ENCODE results near the gene PLEKHB2. TPM values are rescaled to one million over a fixed set of nuclear protein-coding genes. Genes with fewer than 3 reads are reported as not detected.
A peak's percentile ranks its signal among the peaks of the same experiment; 100 is the strongest.
"Not testable (repeated sequence)": the region's sequence is repeated elsewhere in the genome, so short reads cannot be mapped to it uniquely, and the experiment has no call there.

PLEKHB2 gene
- total RNA-seq, 1 donor from 2014 or later, result 114 TPM

DNA sequence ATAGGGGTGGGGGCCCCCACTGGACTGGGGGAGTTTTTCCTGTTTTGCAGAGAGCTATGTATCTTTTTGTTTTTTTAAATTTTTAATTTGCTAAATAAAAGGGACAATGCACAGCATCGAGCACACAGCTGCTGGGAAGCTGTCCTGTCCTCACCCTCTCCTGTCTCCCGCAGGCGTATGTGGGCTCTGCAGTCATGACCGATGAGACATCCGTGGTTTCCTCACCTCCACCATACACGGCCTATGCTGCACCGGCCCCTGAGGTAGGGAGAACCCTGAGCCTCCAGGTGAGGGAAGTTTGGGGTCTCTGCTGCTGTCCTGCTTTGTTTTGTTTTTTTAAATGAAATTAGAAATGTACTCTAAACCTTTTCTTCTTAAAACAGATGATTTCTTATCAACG lies 27.6 kb downstream of the PLEKHB2 start:
- FAIRE-seq (no peak), DNase-seq (ENCODE audit: low spot score in 2 of 2) (no peak)

GRCh38 chr2:131140581-131140980 lies 35.4 kb downstream of the PLEKHB2 start:
- DNase-seq (ENCODE audit: low spot score in 2 of 2) (no peak), FAIRE-seq (no peak)

- DNase-seq (ENCODE audit: low spot score in 2 of 2), result no peak
- no peak for FAIRE-seq
Observed at GRCh38 chr2:131142849-131143248, 37.7 kb downstream of the PLEKHB2 start.

- DNase-seq (ENCODE audit: low spot score in 2 of 2) (no peak), FAIRE-seq (no peak)
Observed at GRCh38 chr2:131143803-131144202, 38.7 kb downstream of the PLEKHB2 start.

- FAIRE-seq (no peak), DNase-seq (ENCODE audit: low spot score in 2 of 2) (no peak)
Observed at GRCh38 chr2:131145040-131145439, 39.9 kb downstream of the PLEKHB2 start.

DNA sequence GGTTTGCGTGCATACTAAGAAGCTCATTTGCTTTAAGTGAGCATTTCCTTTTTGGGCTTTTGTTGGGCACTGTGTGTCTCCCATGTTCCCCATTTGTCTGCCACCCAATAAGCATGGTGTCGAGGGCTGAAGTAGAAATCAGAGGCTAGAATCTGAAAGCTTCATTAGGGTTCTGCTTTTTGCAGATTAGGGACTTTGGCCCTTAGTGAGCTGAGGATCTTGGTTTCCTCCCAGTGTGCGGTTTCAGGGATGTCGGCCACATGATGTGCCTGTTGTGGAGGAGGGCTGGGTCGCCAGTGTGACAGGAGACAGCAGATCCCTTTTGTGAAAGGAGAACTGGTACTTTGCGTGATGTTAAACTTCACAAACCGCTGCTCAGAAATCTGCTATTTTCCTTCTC lies 41.1 kb downstream of the PLEKHB2 start:
- DNase-seq (ENCODE audit: low spot score in 2 of 2), result no peak
- no peak for FAIRE-seq

- DNase-seq (ENCODE audit: low spot score in 2 of 2), result no peak
- FAIRE-seq, result no peak
Observed at GRCh38 chr2:131146749-131147148, 41.6 kb downstream of the PLEKHB2 start.

DNA sequence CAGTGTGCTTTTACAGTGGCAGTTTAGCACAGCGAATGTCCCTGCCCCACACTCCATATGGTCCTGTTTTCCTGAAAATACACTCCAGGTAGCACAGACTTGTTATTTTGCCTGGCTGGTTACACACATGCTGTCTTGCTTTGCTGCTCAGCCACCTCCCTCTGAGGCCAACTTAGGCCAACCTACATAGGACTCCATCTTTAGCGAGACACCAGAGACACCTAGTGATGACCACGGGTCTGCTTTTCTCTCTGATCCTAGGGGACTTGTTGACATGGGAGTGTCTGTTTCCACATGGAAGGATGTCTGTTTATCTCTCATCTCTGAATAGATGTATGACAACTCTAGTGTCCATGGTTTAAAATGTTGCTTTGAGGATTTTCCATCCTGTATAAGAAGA lies 43.3 kb downstream of the PLEKHB2 start:
- no peak for DNase-seq (ENCODE audit: low spot score in 2 of 2)
- FAIRE-seq, result no peak

- FAIRE-seq, result not testable (repeated sequence)
Observed at GRCh38 chr2:131150109-131150508, 45.0 kb downstream of the PLEKHB2 start.

DNA sequence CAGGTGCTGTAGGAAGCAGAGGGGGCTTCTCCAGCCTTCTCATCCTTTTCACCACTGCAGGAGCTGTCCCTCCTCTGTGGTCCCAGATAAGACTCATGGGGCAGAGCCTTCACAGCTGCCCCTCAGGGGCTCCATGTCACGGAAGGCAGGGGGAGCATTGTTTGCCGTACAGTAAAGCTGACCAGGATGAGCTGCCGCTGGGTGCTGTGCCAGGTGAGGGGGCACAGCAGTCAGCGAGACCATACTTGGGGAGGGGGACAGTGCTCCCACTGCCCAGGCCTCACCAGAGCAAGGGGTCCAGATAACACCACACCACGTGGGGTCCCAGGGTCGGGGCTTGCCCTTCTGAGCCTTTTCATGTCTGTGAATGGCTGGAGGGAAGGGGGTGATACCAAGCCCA lies 46.3 kb downstream of the PLEKHB2 start:
- FAIRE-seq (no peak), DNase-seq (ENCODE audit: low spot score in 2 of 2) (no peak)

More at GRCh38 chr2:131150109-131150508, 45.0 kb downstream of the PLEKHB2 start:
- not testable (repeated sequence) for DNase-seq (ENCODE audit: low spot score in 2 of 2)

GRCh38 chr2:131152074-131152473 lies 46.9 kb downstream of the PLEKHB2 start:
- DNase-seq (ENCODE audit: low spot score in 2 of 2) (no peak), FAIRE-seq (no peak)

DNA sequence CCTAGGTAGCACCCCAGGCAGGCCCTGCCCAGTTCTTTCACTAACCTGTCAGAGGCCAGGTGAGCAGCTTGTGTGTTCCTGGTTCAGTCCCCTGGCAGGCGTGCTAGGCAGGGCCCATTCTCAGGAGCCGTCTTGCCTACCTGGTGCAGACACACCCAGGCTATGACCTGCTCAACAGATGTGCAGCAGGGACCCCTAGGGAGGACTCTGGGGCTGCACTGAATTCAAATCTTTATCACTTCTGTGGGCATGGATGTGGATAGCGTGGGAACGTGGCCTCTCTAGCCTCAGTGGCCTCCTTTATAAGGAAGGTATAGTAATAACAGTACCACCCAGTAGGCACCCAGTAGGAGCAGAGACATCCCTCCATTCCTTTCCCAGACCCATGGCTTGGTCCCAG lies 48.4 kb downstream of the PLEKHB2 start:
- no peak for FAIRE-seq
- no peak for DNase-seq (ENCODE audit: low spot score in 2 of 2)

DNA sequence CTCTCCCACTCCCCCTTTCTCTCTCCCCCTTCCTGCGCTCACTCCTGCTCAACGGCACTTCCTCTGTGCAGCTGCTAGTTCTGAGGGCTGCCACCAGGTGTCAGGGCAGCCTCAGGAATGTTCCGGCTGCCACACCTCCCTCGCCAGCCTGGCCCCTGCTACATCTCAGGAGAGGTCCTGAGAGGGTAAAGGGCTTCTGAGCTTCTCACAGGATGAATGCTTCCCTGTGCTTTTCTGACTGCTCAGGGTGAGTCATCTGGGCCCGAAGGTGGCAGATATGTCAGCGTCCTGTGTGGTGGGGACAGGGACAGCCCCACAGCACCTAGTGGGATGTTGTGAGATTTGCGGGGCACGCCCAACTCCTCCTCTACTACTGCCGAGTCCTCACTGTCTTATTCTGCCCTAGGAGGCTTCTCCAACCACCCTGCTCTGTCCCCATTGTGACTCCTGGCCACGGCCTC lies 49.0 kb downstream of the PLEKHB2 start:
- FAIRE-seq (no peak), DNase-seq (ENCODE audit: low spot score in 2 of 2) (peak; percentile 79 to 85)

- no peak for DNase-seq (ENCODE audit: low spot score in 2 of 2)
- no peak for FAIRE-seq
Observed at GRCh38 chr2:131154647-131155046, 49.5 kb downstream of the PLEKHB2 start.

GRCh38 chr2:131155208-131155855 lies 50.2 kb downstream of the PLEKHB2 start:
- DNase-seq (ENCODE audit: low spot score in 2 of 2), result no peak
- no peak for FAIRE-seq

- FAIRE-seq, result no peak
Observed at GRCh38 chr2:131156452-131157149, 51.5 kb downstream of the PLEKHB2 start.

DNA sequence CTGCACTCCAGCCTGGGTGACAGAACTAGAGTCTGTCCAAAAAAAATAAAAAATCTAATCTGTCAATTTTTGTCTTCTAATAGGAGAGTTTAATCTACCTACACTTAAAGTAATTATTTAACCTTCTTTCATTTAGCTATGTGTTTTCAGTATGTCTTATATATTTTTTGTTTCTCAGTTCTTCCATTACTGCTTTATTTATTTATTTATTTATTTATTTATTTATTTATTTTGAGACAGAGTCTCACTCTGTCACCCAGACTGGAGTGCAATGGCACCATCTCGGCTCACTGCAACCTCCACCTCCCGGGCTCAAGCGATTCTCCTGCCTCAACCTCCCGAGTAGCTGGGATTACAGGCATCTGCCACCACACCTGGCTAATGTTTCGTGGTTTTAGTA lies 60.4 kb downstream of the PLEKHB2 start:
- not testable (repeated sequence) for FAIRE-seq; DNase-seq (ENCODE audit: low spot score in 2 of 2)

More at GRCh38 chr2:131156452-131157149, 51.5 kb downstream of the PLEKHB2 start:
- DNase-seq (ENCODE audit: low spot score in 2 of 2), result no peak

- FAIRE-seq (no peak), DNase-seq (ENCODE audit: low spot score in 2 of 2) (no peak)
Observed at GRCh38 chr2:131168538-131168937, 63.4 kb downstream of the PLEKHB2 start.

- FAIRE-seq; DNase-seq (ENCODE audit: low spot score in 2 of 2): not testable (repeated sequence)
Observed at GRCh38 chr2:131178050-131178449, 72.9 kb downstream of the PLEKHB2 start.

DNA sequence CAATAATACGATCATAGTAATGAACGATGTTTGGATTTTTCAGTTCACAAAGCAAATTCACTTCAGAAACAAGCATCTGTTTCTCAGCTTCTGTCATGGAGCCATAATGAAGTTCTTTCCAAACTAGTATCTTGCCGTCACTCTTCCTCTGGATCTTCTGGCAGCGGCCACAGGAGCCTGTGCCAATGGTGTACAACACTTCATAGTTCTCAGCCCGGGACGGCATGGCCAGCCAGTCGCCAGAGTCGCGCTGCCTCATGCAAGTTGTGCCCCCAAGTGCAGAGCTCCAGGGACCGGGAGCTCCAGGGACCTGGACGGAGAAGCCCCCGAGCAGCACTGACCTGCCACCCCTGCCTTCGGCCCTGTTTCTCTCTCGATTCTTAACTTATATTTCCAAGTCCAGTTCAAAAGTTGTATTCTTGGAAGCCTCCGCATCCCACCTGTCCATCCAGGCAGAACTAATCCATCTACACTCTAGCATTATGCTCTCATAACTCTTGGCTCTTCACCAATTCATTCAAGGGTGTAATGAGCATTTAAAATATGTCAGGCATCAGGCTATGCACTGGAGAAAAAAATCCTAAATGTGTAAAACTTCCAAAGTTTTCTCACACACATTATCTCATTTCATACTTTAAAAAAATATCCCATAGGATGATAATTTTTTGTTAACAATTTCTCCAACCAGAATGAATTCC lies 73.7 kb downstream of the PLEKHB2 start:
- DNase-seq (ENCODE audit: low spot score in 2 of 2); FAIRE-seq: not testable (repeated sequence)

DNA sequence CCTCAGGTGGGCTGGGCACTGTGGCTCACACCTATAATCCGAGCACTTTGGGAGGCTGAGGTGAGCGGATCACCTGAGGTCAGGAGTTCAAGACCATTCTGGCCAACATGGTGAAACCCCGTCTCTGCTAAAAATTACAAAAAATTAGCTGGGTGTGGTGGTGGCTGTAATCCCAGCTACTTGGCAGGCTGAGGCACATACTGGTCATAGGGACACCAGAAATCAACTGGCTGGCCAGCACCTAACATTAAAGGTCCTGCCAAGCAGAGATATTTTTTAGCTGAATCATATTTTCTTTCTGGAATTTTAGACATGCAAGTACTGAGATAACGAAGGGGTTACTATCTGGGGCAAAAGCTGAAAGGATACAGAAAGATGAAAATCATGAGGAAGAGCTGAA lies 76.3 kb downstream of the PLEKHB2 start:
- DNase-seq (ENCODE audit: low spot score in 2 of 2); FAIRE-seq: not testable (repeated sequence)
